Left renal pelvis (tissue), 4 donors: ENCODE data around the gene TAS2R16. TPM values are rescaled to one million over a fixed set of nuclear protein-coding genes. Genes with fewer than 3 reads are reported as not detected.
"Not testable (repeated sequence)": the region's sequence is repeated elsewhere in the genome, so short reads cannot be mapped to it uniquely, and the experiment has no call there.

Experiments
- DNase-seq, 4 donors: peaks; one replicate each; pipeline ENCODE4 v3.0.0-alpha.2; 2013; ENCODE audit warnings: low read depth in 4 of 4, low spot score in 3 of 4
- polyA plus RNA-seq, 4 donors: library from polyadenylated mRNA; unstranded; fragments of 120-200 nt; gene quantifications; one replicate each; pipeline ENCODE4 v1.2.1, GENCODE V29; 2013; ENCODE audit not compliant: insufficient read length in 4 of 4

Gene TAS2R16
- polyA plus RNA-seq, 4 donors: not detected

- DNase-seq: no peak
Observed at GRCh38 chr7:122974229-122974628, 21.3 kb downstream of the TAS2R16 start.

- no peak for DNase-seq
Observed at GRCh38 chr7:122972056-122972455, 23.4 kb downstream of the TAS2R16 start.

- DNase-seq: no peak
Observed at GRCh38 chr7:122970740-122971725, 24.5 kb downstream of the TAS2R16 start.

- DNase-seq: no peak
Observed at GRCh38 chr7:122968389-122968788, 27.1 kb downstream of the TAS2R16 start.

- no peak for DNase-seq
Observed at GRCh38 chr7:122965306-122965705, 30.2 kb downstream of the TAS2R16 start.

GRCh38 chr7:122953678-122954077 is 41.8 kb downstream of the TAS2R16 start:
- DNase-seq: not testable (repeated sequence)

GRCh38 chr7:122951006-122951405 is 44.5 kb downstream of the TAS2R16 start:
- no peak for DNase-seq

- DNase-seq: no peak
Observed at GRCh38 chr7:122949186-122949585, 46.3 kb downstream of the TAS2R16 start.

Other genes with a start within 250 kb of the TAS2R16 start
- gene CADPS2, start 109.2 kb downstream of the TAS2R16 start, polyA plus RNA-seq: 100 to 1,000 TPM in 1 of 4 donors, 10 to 100 TPM in 3; 42.6 to 124 (median 54.3) TPM
- 10 to 100 TPM in 3 of 4 donors, under 1 TPM in 1; 0.25 to 21.4 (median 18.1) TPM for gene SLC13A1, start 204.3 kb upstream of the TAS2R16 start, polyA plus RNA-seq